Natural killer cell (primary cell): ENCODE measurements around the gene PLXNC1. TPM values are rescaled to one million over a fixed set of nuclear protein-coding genes. Genes with fewer than 3 reads are reported as not detected.

ENCODE experiments used
- ATAC-seq, 3 donors: fragments of 150-1000 bp in 2 of 3; fragments of 200-7000 bp in 1 of 3; cut with Tn5 transposase; 1 replicate in 1 of 3; 2 replicates in 2 of 3; pipeline ENCODE4 v1.10.0; 2021; ENCODE audit warnings: mild to moderate bottlenecking in 2 of 3, moderate library complexity in 2 of 3
- DNase-seq, 2 donors: peaks; one replicate each; pipeline versions ENCODE4 v3.0.0 to v3.0.0-alpha.2; 2013 to 2021; ENCODE audit warnings: mixed read lengths in 1 of 2
- H3K27ac ChIP-seq: one replicate; pipeline ENCODE4 v1.5.1; 2013; ENCODE audit warnings: mild to moderate bottlenecking, low read length
- H3K27me3 ChIP-seq: one replicate; pipeline ENCODE4 v1.6.1; 2013; ENCODE audit warnings: low read length; ENCODE audit not compliant: control insufficient read depth, insufficient read depth
- H3K36me3 ChIP-seq: one replicate; pipeline ENCODE4 v1.6.1; 2013; ENCODE audit warnings: low read length; ENCODE audit not compliant: control insufficient read depth, insufficient read depth
- H3K4me1 ChIP-seq: one replicate; pipeline ENCODE4 v1.6.1; 2013; ENCODE audit warnings: low read length; ENCODE audit not compliant: control insufficient read depth, insufficient read depth
- H3K4me3 ChIP-seq: one replicate; pipeline ENCODE4 v1.5.1; 2013; ENCODE audit warnings: low read length
- H3K9me3 ChIP-seq: one replicate; pipeline ENCODE4 v1.6.1; 2013; ENCODE audit warnings: low read length; ENCODE audit not compliant: control insufficient read depth, insufficient read depth
- H3K27ac Mint-ChIP-seq, 2 donors: one replicate each; pipeline ENCODE4 v1.8.0; 2022; ENCODE audit warnings: mild to moderate bottlenecking in 2 of 2, mixed read lengths in 2 of 2, moderate library complexity in 1 of 2
- H3K27me3 Mint-ChIP-seq, 2 donors: one replicate each; pipeline ENCODE4 v1.8.0; 2022; ENCODE audit warnings: low read depth in 2 of 2, mixed read lengths in 2 of 2
- H3K36me3 Mint-ChIP-seq: one replicate; pipeline ENCODE4 v1.8.0; 2022; ENCODE audit warnings: mixed read lengths
- H3K4me1 Mint-ChIP-seq, 2 donors: one replicate each; pipeline ENCODE4 v1.8.0; 2022; ENCODE audit warnings: mixed read lengths in 2 of 2
- H3K4me3 Mint-ChIP-seq: one replicate; pipeline ENCODE4 v1.8.0; 2022; ENCODE audit warnings: mild to moderate bottlenecking, moderate library complexity, mixed read lengths
- H3K9me3 Mint-ChIP-seq, 2 donors: one replicate each; pipeline ENCODE4 v1.8.0; 2022; ENCODE audit warnings: mixed read lengths in 2 of 2
- WGBS: methylation state at CpG from one replicate; pipeline ENCODE4 v1.1.7; 2013; ENCODE audit warnings: missing lambda C conversion rate; ENCODE audit not compliant: insufficient coverage; 5-methylcytosine and 5-hydroxymethylcytosine counted together
- intact Hi-C: fragments of 100-400 bp; cut with micrococcal nuclease; formaldehyde crosslinking; loops from one replicate; pipeline ENCODE4 v1.14.2; 2022
- total RNA-seq, 4 donors: library from RNA; stranded (reverse); fragments of 120-200 nt in 1 of 4; gene quantifications; one replicate each; pipeline versions ENCODE4 v1.2.3 to v1.2.4, GENCODE V29; 2013 to 2022
- TF ChIP-seq, protein P1 (sequence below): fragments of 200-600 bp; IDR thresholded peaks from one replicate; pipeline ENCODE4 v1.8.0; 2022; ENCODE audit warnings: antibody characterized with exemption

PLXNC1 gene
- total RNA-seq, 3 donors from 2014 or later (not counting 1 experiment from before 2014, with no cell fraction given) = 22.0 to 30.7 (median 26.5) TPM

DNA sequence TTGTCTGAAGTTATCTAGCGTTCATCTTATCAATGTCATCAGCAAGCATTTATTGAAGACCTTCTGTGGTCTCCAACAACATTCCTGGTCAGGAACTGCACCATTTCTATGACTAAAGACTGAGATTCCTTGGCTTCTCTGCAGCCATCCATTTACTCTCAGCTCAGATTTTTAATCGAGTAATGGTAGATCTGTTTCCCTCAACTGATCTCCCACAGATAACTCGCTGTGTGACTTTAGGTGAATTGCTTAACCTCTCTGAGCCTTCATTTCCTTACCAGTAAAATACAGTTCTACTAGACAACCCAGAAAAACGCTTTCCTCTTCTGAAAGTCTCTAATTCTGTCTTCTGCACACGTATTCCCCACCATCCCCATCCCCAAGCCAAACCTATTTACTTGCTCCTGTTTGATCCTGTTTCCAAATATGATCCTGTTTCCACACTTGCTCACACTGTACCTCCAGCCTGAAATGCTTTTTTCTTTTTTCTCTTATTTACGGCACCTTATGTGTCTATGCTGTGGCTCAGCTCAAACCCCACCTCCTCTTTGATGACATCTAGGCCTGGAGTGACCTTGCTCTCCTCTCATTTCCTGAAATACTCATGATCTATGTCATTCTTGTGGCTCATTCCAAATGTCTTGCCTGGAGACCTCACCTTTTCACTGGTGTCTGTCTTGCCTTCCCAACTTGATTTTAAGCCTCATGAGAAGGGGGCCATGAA lies 21.8 kb downstream of the PLXNC1 start:
- Mint-ChIP-seq H3K27me3 (no peaks in the 10 kb centered on the region), H3K9me3 (no peaks in the 10 kb centered on the region), H3K36me3 (no peaks in the 10 kb centered on the region), H3K27ac (no peak overlapping the region), H3K4me3 (no peak overlapping the region), H3K4me1 (peaks cover 32 to 51% of the 10 kb centered on the region in 2 donors)
- H3K36me3 ChIP-seq = peaks cover 6% of the 10 kb centered on the region
- no peak for DNase-seq
- WGBS = 76% methylated on average over 6 of the region's 6 CpGs
- H3K9me3 ChIP-seq = no peaks in the 10 kb centered on the region
- TF ChIP-seq, protein P1, sequence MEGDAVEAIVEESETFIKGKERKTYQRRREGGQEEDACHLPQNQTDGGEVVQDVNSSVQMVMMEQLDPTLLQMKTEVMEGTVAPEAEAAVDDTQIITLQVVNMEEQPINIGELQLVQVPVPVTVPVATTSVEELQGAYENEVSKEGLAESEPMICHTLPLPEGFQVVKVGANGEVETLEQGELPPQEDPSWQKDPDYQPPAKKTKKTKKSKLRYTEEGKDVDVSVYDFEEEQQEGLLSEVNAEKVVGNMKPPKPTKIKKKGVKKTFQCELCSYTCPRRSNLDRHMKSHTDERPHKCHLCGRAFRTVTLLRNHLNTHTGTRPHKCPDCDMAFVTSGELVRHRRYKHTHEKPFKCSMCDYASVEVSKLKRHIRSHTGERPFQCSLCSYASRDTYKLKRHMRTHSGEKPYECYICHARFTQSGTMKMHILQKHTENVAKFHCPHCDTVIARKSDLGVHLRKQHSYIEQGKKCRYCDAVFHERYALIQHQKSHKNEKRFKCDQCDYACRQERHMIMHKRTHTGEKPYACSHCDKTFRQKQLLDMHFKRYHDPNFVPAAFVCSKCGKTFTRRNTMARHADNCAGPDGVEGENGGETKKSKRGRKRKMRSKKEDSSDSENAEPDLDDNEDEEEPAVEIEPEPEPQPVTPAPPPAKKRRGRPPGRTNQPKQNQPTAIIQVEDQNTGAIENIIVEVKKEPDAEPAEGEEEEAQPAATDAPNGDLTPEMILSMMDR = no peak
- no peaks in the 10 kb centered on the region for H3K27me3 ChIP-seq
- H3K27ac ChIP-seq = no peak overlapping the region
- peaks cover 18% of the 10 kb centered on the region for H3K4me1 ChIP-seq
- no peak overlapping the region for H3K4me3 ChIP-seq
- no peak for ATAC-seq
- intact Hi-C loops = no loop called here

DNA sequence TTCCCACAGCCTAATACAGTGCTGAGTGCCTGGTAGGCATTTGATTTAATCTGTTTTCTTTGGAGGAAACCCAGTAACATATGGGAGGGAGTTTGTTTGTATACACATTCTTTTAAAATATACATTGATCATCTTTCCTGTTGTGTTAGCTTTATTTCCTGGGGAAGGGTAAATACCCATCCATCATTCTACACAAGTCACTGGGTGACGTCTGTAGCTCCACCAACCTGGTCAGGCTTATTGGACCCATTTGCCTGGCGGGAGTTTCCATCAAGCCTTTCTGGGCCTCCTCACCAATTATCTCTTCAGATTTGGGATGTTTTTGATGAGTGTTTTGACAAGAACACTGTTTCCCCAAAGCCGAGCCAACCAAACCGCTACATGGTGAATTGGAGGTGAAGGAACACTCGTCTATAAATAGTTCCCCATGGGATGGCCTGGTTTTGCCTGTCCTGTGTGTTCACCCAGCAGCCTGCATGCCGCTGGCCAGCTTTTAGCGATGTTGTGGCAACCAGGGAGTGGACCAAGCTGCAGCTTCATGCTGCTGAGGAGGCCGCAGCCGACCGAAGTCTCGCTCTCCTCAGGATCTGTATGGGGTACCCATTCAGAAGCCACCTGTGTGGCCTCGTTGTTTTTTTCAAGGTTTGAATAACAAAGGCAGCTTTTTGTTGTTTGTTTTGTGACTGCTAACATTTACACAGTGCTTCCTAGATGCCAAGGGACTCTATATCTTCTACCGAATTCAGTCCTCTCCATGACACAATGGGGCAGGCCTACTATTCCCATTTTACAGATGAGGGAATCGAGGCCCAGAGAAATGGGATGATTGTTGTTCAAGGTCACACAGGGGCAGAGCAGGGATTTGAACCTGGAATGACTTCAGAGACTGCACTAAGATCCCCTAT lies 22.6 kb downstream of the PLXNC1 start:
- Histone ChIP-seq H3K36me3 (peaks cover 6% of the 10 kb centered on the region), H3K4me3 (no peak overlapping the region), H3K27ac (no peak overlapping the region), H3K9me3 (no peaks in the 10 kb centered on the region), H3K4me1 (peaks cover 23% of the 10 kb centered on the region), H3K27me3 (no peaks in the 10 kb centered on the region)
- no peak for DNase-seq
- H3K9me3 Mint-ChIP-seq = no peaks in the 10 kb centered on the region
- intact Hi-C loops = no loop called here
- TF ChIP-seq, protein P1 = no peak
- WGBS = 97% methylated on average over 11 of the region's 14 CpGs
- no peaks in the 10 kb centered on the region for H3K27me3 Mint-ChIP-seq
- H3K4me1 Mint-ChIP-seq = peaks cover 40 to 59% of the 10 kb centered on the region in 2 donors
- H3K4me3 Mint-ChIP-seq = no peak overlapping the region
- no peak for ATAC-seq
- H3K27ac Mint-ChIP-seq = no peak overlapping the region
- H3K36me3 Mint-ChIP-seq = no peaks in the 10 kb centered on the region

GRCh38 chr12:94171595-94171930 lies 23.2 kb downstream of the PLXNC1 start:
- no peaks in the 10 kb centered on the region for H3K27me3 Mint-ChIP-seq
- WGBS = 99% methylated on average over 4 of the region's 5 CpGs
- no peaks in the 10 kb centered on the region for H3K36me3 Mint-ChIP-seq

More at GRCh38 chr12:94171595-94171930, 23.2 kb downstream of the PLXNC1 start:
- no peak overlapping the region for H3K4me3 ChIP-seq
- H3K36me3 ChIP-seq = peaks cover 6% of the 10 kb centered on the region
- Mint-ChIP-seq H3K9me3 (no peaks in the 10 kb centered on the region), H3K4me1 (peaks cover 44 to 63% of the 10 kb centered on the region in 2 donors), H3K4me3 (no peak overlapping the region), H3K27ac (no peak overlapping the region)
- DNase-seq (no peak), ATAC-seq (no peak)
- H3K4me1 ChIP-seq = peaks cover 28% of the 10 kb centered on the region
- TF ChIP-seq, protein P1 = no peak
- no peaks in the 10 kb centered on the region for H3K9me3 ChIP-seq
- intact Hi-C loops = no loop called here
- no peaks in the 10 kb centered on the region for H3K27me3 ChIP-seq
- H3K27ac ChIP-seq = no peak overlapping the region
